GM23338 (cell line): ENCODE data around the gene ZNF804B. TPM values are rescaled to one million over a fixed set of nuclear protein-coding genes. Genes with fewer than 3 reads are reported as not detected.

Source experiments
- CREB1 ChIP-seq: fragments of 250-450 bp; sonication (Bioruptor Pico); IDR thresholded peaks from 2 replicates; pipeline ENCODE4 v1.5.0; 2020; ENCODE audit warnings: low read depth, mild to moderate bottlenecking, moderate library complexity
- EZH2 ChIP-seq: fragments of 200-600 bp; sonication (generic); IDR thresholded peaks from one replicate; pipeline ENCODE4 v1.8.0; 2017; ENCODE audit warnings: antibody characterized with exemption, mild to moderate bottlenecking, low read depth; ENCODE audit not compliant: unreplicated experiment
- EZH2phosphoT487 ChIP-seq: fragments of 200-600 bp; sonication (generic); IDR thresholded peaks from one replicate; pipeline ENCODE4 v1.8.1; 2018; ENCODE audit warnings: antibody characterized with exemption; ENCODE audit not compliant: unreplicated experiment
- JUNB ChIP-seq: IDR thresholded peaks from one replicate; pipeline ENCODE4 v1.6.1; 2016; ENCODE audit warnings: antibody characterized with exemption; ENCODE audit not compliant: unreplicated experiment
- NANOG ChIP-seq: IDR thresholded peaks from 2 replicates; pipeline ENCODE4 v1.6.1; 2016; ENCODE audit warnings: antibody characterized with exemption, borderline replicate concordance
- POLR2AphosphoS5 ChIP-seq: IDR thresholded peaks from 2 replicates; pipeline ENCODE4 v1.6.1; 2016; ENCODE audit warnings: antibody characterized with exemption, low read depth
- REST ChIP-seq: IDR thresholded peaks from one replicate; pipeline ENCODE4 v1.6.1; 2018; ENCODE audit warnings: antibody characterized with exemption; ENCODE audit not compliant: unreplicated experiment
- STAT1 ChIP-seq: IDR thresholded peaks from one replicate; pipeline ENCODE4 v1.6.1; 2016; ENCODE audit warnings: antibody characterized with exemption; ENCODE audit not compliant: unreplicated experiment
- ZNF114 ChIP-seq: fragments of 250-450 bp; sonication (Bioruptor Pico); IDR thresholded peaks from 2 replicates; pipeline ENCODE4 v1.5.0; 2020; ENCODE audit warnings: mild to moderate bottlenecking, moderate library complexity
- ZNF331 ChIP-seq: fragments of 250-450 bp; sonication (Bioruptor Pico); IDR thresholded peaks from 2 replicates; pipeline ENCODE4 v1.5.0; 2020; ENCODE audit warnings: low read depth, mild to moderate bottlenecking, moderate library complexity
- ZNF462 ChIP-seq: fragments of 250-450 bp; sonication (Bioruptor Pico); IDR thresholded peaks from 2 replicates; pipeline ENCODE4 v1.5.0; 2020; ENCODE audit warnings: mild to moderate bottlenecking, moderate library complexity
- polyA plus RNA-seq: library from polyadenylated mRNA; unstranded; fragments of >200 nt; fragmentation: Nextera tagmentation; extraction: Ambion mirVana; gene quantifications from 2 replicates; pipeline ENCODE4 v1.2.1, GENCODE V29; 2016
- total RNA-seq: library from RNA; depleted of rRNA; stranded (reverse); fragments of >200 nt; shearing (Covaris generic); gene quantifications from 2 replicates; pipeline ENCODE4 v1.2.3, GENCODE V29; 2014

The ZNF804B gene
- total and polyA plus RNA-seq, 2 experiments from 2014 or later, result not detected

DNA sequence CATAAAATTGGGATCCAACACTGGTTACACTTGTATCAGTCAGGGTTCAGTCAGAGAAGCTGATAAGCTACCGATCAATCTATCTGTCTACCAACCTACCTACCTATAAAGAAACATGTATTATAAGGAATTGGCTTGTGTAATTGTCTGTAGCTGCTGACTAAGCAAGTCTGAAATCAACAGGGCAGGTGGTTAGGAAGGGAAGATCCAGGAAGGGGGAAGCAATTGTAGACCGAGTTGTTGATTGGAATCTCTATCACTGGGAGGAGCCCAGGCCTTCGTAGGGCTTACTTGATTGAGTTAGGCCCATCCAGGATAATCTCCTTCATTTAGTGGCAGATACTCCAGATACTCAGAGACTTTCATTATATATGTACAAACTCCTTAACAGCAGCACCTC is 307.5 kb downstream of the ZNF804B start (continued):
- TF ChIP-seq ZNF462 (CRISPR knock-in tag) (no peak), CREB1 (no peak), STAT1 (no peak), JUNB (no peak), POLR2AphosphoS5 (no peak), EZH2 (no peak), REST (no peak), NANOG (no peak), ZNF114 (CRISPR knock-in tag) (no peak), ZNF331 (CRISPR knock-in tag) (no peak), EZH2phosphoT487 (no peak)
